Body of pancreas (tissue), 4 donors: ENCODE measurements around the gene DGCR8.

Experiments
- POLR2A ChIP-seq, 3 donors: fragments of 450-650 bp; IDR thresholded peaks; one replicate each; pipeline ENCODE4 v1.6.1; 2016; ENCODE audit warnings: antibody characterized with exemption in 3 of 3, mild to moderate bottlenecking in 2 of 3
- TF ChIP-seq, protein P1 (sequence below), 7 experiments: fragments of 450-650 bp in 4 of 7; fragments of 200-600 bp in 3 of 7; sonication (generic) in 3 of 7; IDR thresholded peaks; one replicate each; pipeline ENCODE4 v1.5.1; 2016 to 2019; ENCODE audit warnings: antibody characterized with exemption in 7 of 7

- TF ChIP-seq, protein P1, sequence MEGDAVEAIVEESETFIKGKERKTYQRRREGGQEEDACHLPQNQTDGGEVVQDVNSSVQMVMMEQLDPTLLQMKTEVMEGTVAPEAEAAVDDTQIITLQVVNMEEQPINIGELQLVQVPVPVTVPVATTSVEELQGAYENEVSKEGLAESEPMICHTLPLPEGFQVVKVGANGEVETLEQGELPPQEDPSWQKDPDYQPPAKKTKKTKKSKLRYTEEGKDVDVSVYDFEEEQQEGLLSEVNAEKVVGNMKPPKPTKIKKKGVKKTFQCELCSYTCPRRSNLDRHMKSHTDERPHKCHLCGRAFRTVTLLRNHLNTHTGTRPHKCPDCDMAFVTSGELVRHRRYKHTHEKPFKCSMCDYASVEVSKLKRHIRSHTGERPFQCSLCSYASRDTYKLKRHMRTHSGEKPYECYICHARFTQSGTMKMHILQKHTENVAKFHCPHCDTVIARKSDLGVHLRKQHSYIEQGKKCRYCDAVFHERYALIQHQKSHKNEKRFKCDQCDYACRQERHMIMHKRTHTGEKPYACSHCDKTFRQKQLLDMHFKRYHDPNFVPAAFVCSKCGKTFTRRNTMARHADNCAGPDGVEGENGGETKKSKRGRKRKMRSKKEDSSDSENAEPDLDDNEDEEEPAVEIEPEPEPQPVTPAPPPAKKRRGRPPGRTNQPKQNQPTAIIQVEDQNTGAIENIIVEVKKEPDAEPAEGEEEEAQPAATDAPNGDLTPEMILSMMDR (IDR thresholded peaks at IDR 0.05) = no peak
- no peak for TF ChIP-seq POLR2A (IDR thresholded peaks at IDR 0.05)
Measured at GRCh38 chr22:20129747-20130014, 49.6 kb downstream of the DGCR8 start.
